K562 (cell line): Measurements from ENCODE around the gene UGT2A2. TPM values are rescaled to one million over a fixed set of nuclear protein-coding genes. Genes with fewer than 3 reads are reported as not detected.

Experiments used
- ATAC-seq: fragments of 200-7000 bp; cut with Tn5 transposase; 3 replicates; pipeline ENCODE4 v1.9.1; 2020; ENCODE audit warnings: moderate library complexity
- BruUV-seq: library from RNA; stranded (reverse); fragments of 400-500 nt; replicated peaks from 2 replicates; lab custom pipeline; 2021; lab: Mats Ljungman, UMichigan
- CTCF ChIA-PET: fragments of 300-600 bp; formaldehyde crosslinking; extraction: SDS; loops from one replicate; lab custom pipeline; 2021; ENCODE audit warnings: low intra/inter-chr PET ratio; lab: Yijun Ruan, JAX
- POLR2A ChIA-PET: fragments of 300-600, 350-650 bp; sonication (Branson Sonifier 250); formaldehyde crosslinking; extraction: SDS; loops from one replicate; lab custom pipeline; 2021; ENCODE audit warnings: antibody characterized with exemption, inconsistent platforms; lab: Yijun Ruan, JAX
- DNase-seq, 4 experiments: peaks; one replicate each; pipeline versions ENCODE4 v3.0.0 to v3.0.0-alpha.2; 2011 to 2018; ENCODE audit warnings: low spot score in 3 of 4, mixed read lengths in 3 of 4; ENCODE audit errors: extremely low read depth in 1 of 4
- FAIRE-seq: peaks from 2 replicates; lab custom pipeline; 2011; peaks lifted over from hg19 to GRCh38; lab: Jason Lieb, UNC
- H2AFZ ChIP-seq: 2 replicates; pipeline ENCODE4 v1.6.0; 2011; ENCODE audit warnings: low read depth, low read length, control low read depth, inconsistent platforms
- H3K27ac ChIP-seq: fragments of 200-600 bp; 3 replicates; pipeline ENCODE4 v1.8.0; 2011; ENCODE audit warnings: low read depth, mild to moderate bottlenecking, control low read depth, inconsistent platforms, low read length, moderate library complexity, mixed read lengths; ENCODE audit errors: extremely low read depth
- H3K27me3 ChIP-seq, 2 experiments: fragments of 300-600 bp in 1 of 2; 2 replicates in 1 of 2; 3 replicates in 1 of 2; pipeline versions ENCODE4 v1.6.0 to v1.8.0; 2011; ENCODE audit warnings: inconsistent platforms in 2 of 2, low read length in 2 of 2, mild to moderate bottlenecking in 1 of 2, mixed read lengths in 1 of 2, moderate library complexity in 1 of 2; ENCODE audit not compliant: control insufficient read depth in 2 of 2, insufficient read depth in 2 of 2
- H3K36me3 ChIP-seq: fragments of 300-600 bp; 3 replicates; pipeline ENCODE4 v1.8.0; 2011; ENCODE audit warnings: mild to moderate bottlenecking, low read length, inconsistent platforms; ENCODE audit not compliant: control insufficient read depth, insufficient read depth
- H3K4me1 ChIP-seq, 2 experiments: fragments of 200-600 bp in 1 of 2; replicated peaks in 1 of 2; 2 replicates in 1 of 2; 3 replicates in 1 of 2; pipeline versions ENCODE4 v1.5.1 to v1.8.0; 2011; ENCODE audit warnings: inconsistent platforms in 2 of 2, low read length in 2 of 2, mild to moderate bottlenecking in 1 of 2, mixed read lengths in 1 of 2, moderate library complexity in 1 of 2; ENCODE audit not compliant: control insufficient read depth in 2 of 2, insufficient read depth in 2 of 2
- H3K4me2 ChIP-seq: 2 replicates; pipeline ENCODE4 v1.6.1; 2011; ENCODE audit warnings: low read length, control low read depth, inconsistent platforms, mixed read lengths; ENCODE audit not compliant: insufficient read depth
- H3K4me3 ChIP-seq: fragments of 200-600 bp; sonication (generic), shearing (Covaris generic); 2 replicates; pipeline ENCODE4 v1.5.1; 2016; ENCODE audit warnings: control low read depth, inconsistent platforms
- H3K79me2 ChIP-seq: fragments of 200-600 bp; 3 replicates; pipeline ENCODE4 v1.8.0; 2011; ENCODE audit warnings: low read length, inconsistent platforms; ENCODE audit not compliant: control insufficient read depth, insufficient read depth
- H3K9ac ChIP-seq, 2 experiments: 2 replicates each; pipeline versions ENCODE4 v1.6.0 to v1.6.1; 2011; ENCODE audit warnings: low read depth in 2 of 2, low read length in 2 of 2, control low read depth in 1 of 2, inconsistent platforms in 1 of 2, mild to moderate bottlenecking in 1 of 2, mixed read lengths in 1 of 2; ENCODE audit not compliant: insufficient read depth in 1 of 2
- H3K9me1 ChIP-seq: one replicate; pipeline ENCODE4 v1.6.0; 2011; ENCODE audit warnings: inconsistent platforms, mild to moderate bottlenecking, low read length, moderate library complexity; ENCODE audit not compliant: control insufficient read depth, insufficient read depth
- H3K9me3 ChIP-seq: replicated peaks from 2 replicates; pipeline ENCODE4 v1.5.1; 2011; ENCODE audit warnings: low read depth, low read length, inconsistent platforms; ENCODE audit not compliant: control insufficient read depth, insufficient read depth
- H4K20me1 ChIP-seq: replicated peaks from 2 replicates; pipeline ENCODE4 v1.6.1; 2011; ENCODE audit warnings: low read length, inconsistent platforms, mixed read lengths; ENCODE audit not compliant: control insufficient read depth, insufficient read depth
- CHD2 ChIP-seq: IDR thresholded peaks from 2 replicates; pipeline ENCODE4 v1.6.1; 2011; ENCODE audit warnings: low read depth, low read length
- DACH1 ChIP-seq: fragments of 450-650 bp; IDR thresholded peaks from 2 replicates; pipeline ENCODE4 v1.6.1; 2018; ENCODE audit not compliant: partially characterized antibody
- FOXM1 ChIP-seq, 2 experiments: fragments of 450-650 bp in 1 of 2; sonication (generic) in 1 of 2; formaldehyde crosslinking in 1 of 2; IDR thresholded peaks; 2 replicates each; pipeline versions ENCODE4 v1.6.1 to v1.9.0; 2017 to 2022; ENCODE audit warnings: low read depth in 2 of 2, mild to moderate bottlenecking in 2 of 2, missing genetic modification reagents in 1 of 2, moderate library complexity in 1 of 2
- ILK ChIP-seq: fragments of 450-650 bp; IDR thresholded peaks from 2 replicates; pipeline ENCODE4 v1.6.1; 2016; ENCODE audit warnings: missing genetic modification characterization, low read depth, mild to moderate bottlenecking, missing compliant biosample characterization, moderate library complexity, borderline replicate concordance
- NFRKB ChIP-seq: fragments of 450-650 bp; IDR thresholded peaks from 2 replicates; pipeline ENCODE4 v1.6.1; 2016; ENCODE audit warnings: low read depth
- SIRT6 ChIP-seq: IDR thresholded peaks from one replicate; pipeline ENCODE4 v1.6.1; 2012; ENCODE audit warnings: low read depth, mild to moderate bottlenecking, control low read depth, inconsistent platforms, low read length, moderate library complexity
- ZKSCAN1 ChIP-seq: fragments of 150-350 bp; IDR thresholded peaks from 2 replicates; pipeline ENCODE4 v1.6.1; 2016; ENCODE audit warnings: low read depth, low read length
- ZZZ3 ChIP-seq: fragments of 450-650 bp; IDR thresholded peaks from 2 replicates; pipeline ENCODE4 v1.6.1; 2016; ENCODE audit warnings: antibody characterized with exemption, mild to moderate bottlenecking, moderate library complexity
- WGBS: fragments of 100-300 bp; shearing (Covaris generic); methylation state at CpG from one replicate; pipeline ENCODE4 v1.1.6; 2016; ENCODE audit warnings: low coverage, mixed read lengths; ENCODE audit not compliant: insufficient coverage; ENCODE audit errors: missing lambda C conversion rate; 5-methylcytosine and 5-hydroxymethylcytosine counted together
- in situ Hi-C: fragments of 300-500 bp; cut with MboI; formaldehyde crosslinking; loops from 4 replicates; pipeline ENCODE4 v1.15.0; 2018; ENCODE audit warnings: inconsistent platforms, mixed read lengths
- intact Hi-C: fragments of 100-400 bp; cut with micrococcal nuclease; formaldehyde crosslinking; loops from 2 replicates; pipeline ENCODE4 v1.14.2; 2022
- polyA plus RNA-seq, 8 experiments: library from polyadenylated mRNA; depleted of rRNA in 4 of 8; stranded (reverse) in 5 of 8; unstranded in 3 of 8; fragments of >200 nt; fragmentation: Nextera tagmentation in 2 of 8; fragmentation: Illumina TruSeq in 1 of 8; extraction: Ambion mirVana in 2 of 8; extraction: Trizol in 1 of 8; gene quantifications; 2 replicates each; pipeline versions ENCODE4 v1.2.1 to v1.2.3, GENCODE V29; 2011 to 2014; ENCODE audit warnings: inconsistent platforms in 1 of 8, missing spikeins in 1 of 8
- total RNA-seq, 7 experiments: library from RNA; depleted of rRNA in 6 of 7; stranded (reverse); fragments of >200 nt in 6 of 7; fragmentation: Illumina TruSeq in 2 of 7; extraction: Trizol in 2 of 7; gene quantifications; 2 replicates each; pipeline versions ENCODE4 v1.2.1 to v1.2.3, GENCODE V29; 2011 to 2021; ENCODE audit warnings: low replicate concordance in 1 of 7
- TF ChIP-seq, protein P1 (sequence below): sonication (generic); formaldehyde crosslinking; IDR thresholded peaks from 2 replicates; pipeline ENCODE4 v1.8.0; 2022; ENCODE audit warnings: missing genetic modification reagents, mild to moderate bottlenecking, moderate library complexity, borderline replicate concordance
- TF ChIP-seq, protein P2 (sequence below): sonication (generic); formaldehyde crosslinking; IDR thresholded peaks from 2 replicates; pipeline ENCODE4 v1.8.0; 2022; ENCODE audit warnings: mild to moderate bottlenecking, missing genetic modification reagents

The UGT2A2 gene
- total and polyA plus RNA-seq, 9 of the 15 experiments (the other 6 are each of a cell fraction or from before 2014, with no cell fraction given) = not detected

DNA sequence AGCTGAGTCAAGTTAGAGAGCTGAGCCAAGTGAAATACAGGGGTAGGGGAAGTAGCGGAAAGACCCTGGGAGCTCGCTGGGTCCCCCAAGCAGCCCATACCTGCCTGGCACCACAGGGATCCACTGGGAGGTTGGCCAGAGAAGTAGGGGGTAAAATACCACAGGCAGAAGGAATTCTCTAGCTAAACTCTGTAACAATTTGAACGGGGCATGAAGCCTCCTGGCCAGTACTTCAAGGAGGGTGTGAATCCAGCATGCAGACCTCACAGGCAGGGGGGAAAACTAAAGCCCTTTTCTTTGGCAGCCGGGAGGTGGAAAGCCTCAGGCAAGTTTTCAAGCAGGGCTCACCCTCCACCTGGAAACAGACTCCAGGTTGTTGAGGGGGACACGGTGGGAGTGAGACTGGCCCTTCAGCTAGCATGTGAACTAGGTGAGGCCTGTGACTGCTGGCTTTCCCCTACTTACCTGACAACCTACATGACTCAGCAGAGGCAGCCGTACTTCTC is 17.3 kb upstream of the UGT2A2 start:
- ATAC-seq (no peak), FAIRE-seq (no peak)
- H3K4me1 ChIP-seq = no peaks in the 10 kb centered on the region
- no peak for TF ChIP-seq DACH1
- TF ChIP-seq ZKSCAN1 = no peak
- TF ChIP-seq NFRKB = no peak
- no peak for TF ChIP-seq ZZZ3
- TF ChIP-seq ILK = no peak
- TF ChIP-seq, protein P1, sequence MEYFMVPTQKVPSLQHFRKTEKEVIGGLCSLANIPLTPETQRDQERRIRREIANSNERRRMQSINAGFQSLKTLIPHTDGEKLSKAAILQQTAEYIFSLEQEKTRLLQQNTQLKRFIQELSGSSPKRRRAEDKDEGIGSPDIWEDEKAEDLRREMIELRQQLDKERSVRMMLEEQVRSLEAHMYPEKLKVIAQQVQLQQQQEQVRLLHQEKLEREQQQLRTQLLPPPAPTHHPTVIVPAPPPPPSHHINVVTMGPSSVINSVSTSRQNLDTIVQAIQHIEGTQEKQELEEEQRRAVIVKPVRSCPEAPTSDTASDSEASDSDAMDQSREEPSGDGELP (CRISPR knock-in tag) = no peak
- no peak for TF ChIP-seq CHD2
- no peak for TF ChIP-seq FOXM1 (IDR thresholded peaks at IDR 0.05; ENCODE audit: low read depth)
- TF ChIP-seq FOXM1 (CRISPR knock-in tag; IDR thresholded peaks at IDR 0.05; ENCODE audit: low read depth) = no peak
- TF ChIP-seq, protein P2, sequence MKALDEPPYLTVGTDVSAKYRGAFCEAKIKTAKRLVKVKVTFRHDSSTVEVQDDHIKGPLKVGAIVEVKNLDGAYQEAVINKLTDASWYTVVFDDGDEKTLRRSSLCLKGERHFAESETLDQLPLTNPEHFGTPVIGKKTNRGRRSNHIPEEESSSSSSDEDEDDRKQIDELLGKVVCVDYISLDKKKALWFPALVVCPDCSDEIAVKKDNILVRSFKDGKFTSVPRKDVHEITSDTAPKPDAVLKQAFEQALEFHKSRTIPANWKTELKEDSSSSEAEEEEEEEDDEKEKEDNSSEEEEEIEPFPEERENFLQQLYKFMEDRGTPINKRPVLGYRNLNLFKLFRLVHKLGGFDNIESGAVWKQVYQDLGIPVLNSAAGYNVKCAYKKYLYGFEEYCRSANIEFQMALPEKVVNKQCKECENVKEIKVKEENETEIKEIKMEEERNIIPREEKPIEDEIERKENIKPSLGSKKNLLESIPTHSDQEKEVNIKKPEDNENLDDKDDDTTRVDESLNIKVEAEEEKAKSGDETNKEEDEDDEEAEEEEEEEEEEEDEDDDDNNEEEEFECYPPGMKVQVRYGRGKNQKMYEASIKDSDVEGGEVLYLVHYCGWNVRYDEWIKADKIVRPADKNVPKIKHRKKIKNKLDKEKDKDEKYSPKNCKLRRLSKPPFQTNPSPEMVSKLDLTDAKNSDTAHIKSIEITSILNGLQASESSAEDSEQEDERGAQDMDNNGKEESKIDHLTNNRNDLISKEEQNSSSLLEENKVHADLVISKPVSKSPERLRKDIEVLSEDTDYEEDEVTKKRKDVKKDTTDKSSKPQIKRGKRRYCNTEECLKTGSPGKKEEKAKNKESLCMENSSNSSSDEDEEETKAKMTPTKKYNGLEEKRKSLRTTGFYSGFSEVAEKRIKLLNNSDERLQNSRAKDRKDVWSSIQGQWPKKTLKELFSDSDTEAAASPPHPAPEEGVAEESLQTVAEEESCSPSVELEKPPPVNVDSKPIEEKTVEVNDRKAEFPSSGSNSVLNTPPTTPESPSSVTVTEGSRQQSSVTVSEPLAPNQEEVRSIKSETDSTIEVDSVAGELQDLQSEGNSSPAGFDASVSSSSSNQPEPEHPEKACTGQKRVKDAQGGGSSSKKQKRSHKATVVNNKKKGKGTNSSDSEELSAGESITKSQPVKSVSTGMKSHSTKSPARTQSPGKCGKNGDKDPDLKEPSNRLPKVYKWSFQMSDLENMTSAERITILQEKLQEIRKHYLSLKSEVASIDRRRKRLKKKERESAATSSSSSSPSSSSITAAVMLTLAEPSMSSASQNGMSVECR (CRISPR knock-in tag) = no peak
- no peak for TF ChIP-seq SIRT6
- TF ChIP-seq, all 486 proteins: peak for 0
- Histone ChIP-seq H4K20me1 (no peaks in the 10 kb centered on the region), H3K9ac (no peak overlapping the region), H3K4me3 (no peak overlapping the region), H3K4me2 (no peak overlapping the region), H3K27me3 (no peaks in the 10 kb centered on the region), H3K36me3 (no peaks in the 10 kb centered on the region), H2AFZ (no peak overlapping the region), H3K79me2 (no peaks in the 10 kb centered on the region), H3K9me3 (no peaks in the 10 kb centered on the region), H3K27ac (no peak overlapping the region), H3K9me1 (no peaks in the 10 kb centered on the region)
- ChIA-PET POLR2A (interaction anchor here (1.2 kb wide), 1 partner anchor 9 kb away, joined by 6 read pairs; no protein-coding TSS in a partner anchor), CTCF (no interaction called here)
- no peak for DNase-seq
- 0% methylated on average over 5 of the region's 6 CpGs for WGBS
- in situ Hi-C loops (no loop called here), intact Hi-C loops (no loop called here)
- no TSS peak for BruUV-seq
